ENCODE measurements around the gene GRIN3B. TPM values are rescaled to one million over a fixed set of nuclear protein-coding genes. Genes with fewer than 3 reads are reported as not detected.

GRIN3B gene
- total and polyA plus RNA-seq, 7 experiments from 2014 or later = 0.10 to 0.56 (median 0.19) TPM; not detected in 4

DNA sequence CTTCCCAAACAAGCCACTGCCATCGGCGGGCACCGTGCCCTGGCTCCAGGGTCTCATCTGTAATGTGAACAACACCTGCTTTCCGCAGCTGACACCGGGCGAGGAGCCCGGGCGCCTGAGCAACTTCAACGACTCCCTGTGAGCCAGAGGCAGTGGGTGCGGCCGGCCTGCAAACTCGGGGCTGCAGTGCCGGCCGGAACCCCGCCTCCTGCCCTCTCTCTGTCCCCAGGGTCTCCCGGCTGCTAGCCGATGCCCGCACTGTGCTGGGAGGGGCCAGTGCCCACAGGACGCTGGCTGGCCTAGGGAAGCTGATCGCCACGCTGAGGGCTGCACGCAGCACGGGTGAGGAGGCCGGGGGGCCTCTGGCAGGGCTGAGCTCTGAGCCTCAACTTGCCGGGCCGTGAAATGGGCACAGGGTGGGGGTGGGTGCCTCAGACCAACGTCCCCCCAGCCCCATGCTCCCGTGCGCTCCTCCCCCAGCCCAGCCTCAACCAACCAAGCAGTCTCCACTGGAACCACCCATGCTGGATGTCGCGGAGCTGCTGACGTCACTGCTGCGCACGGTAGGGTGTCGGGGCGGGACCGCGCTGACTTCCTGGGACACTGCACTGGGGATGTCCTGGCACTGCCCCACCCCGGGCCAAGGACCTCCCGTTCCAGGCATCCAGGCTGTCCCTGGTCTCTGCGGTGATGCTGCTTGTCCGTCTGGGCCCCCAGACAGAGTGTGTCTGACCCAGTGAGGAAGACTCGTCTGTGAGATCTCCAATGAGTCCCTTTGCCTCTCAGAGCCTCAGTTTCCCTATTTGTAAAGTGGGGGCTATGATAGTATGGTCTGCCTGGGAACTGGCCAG is 41.8 kb downstream of the GRIN3B start:
- intact Hi-C loops (cut with micrococcal nuclease) = loop anchor here (2.0 to 5.0 kb wide), 4 partner anchors 15 to 150 kb away; partner anchors contain the start of genes ARHGAP45 (in 1 of the 2) and POLR2E (in 1 of the 2)
- H3K4me3 ChIP-seq (ENCODE audit: low read length) = no peak overlapping the region
- H3K36me3 ChIP-seq (ENCODE audit: control insufficient read depth in 2 of 3, insufficient read depth in 3 of 3, low read length in 3 of 3) = peaks cover 0 to 49% (median 6%) of the 10 kb centered on the region in 3 experiments
- H3K9me3 ChIP-seq (ENCODE audit: control insufficient read depth in 2 of 3, low read length in 3 of 3) = no peaks in the 10 kb centered on the region
- DNase-seq (no peak), ATAC-seq (no peak)
- peaks cover 30 to 42% of the 10 kb centered on the region in 2 donors for H3K4me1 ChIP-seq (ENCODE audit: control insufficient read depth in 2 of 2, insufficient read depth in 2 of 2, low read length in 2 of 2)
- Mint-ChIP-seq H3K4me1 (peaks cover 24 to 46% (median 39%) of the 10 kb centered on the region in 7 donors), H3K27me3 (no peaks in the 10 kb centered on the region), H3K36me3 (peaks cover 6 to 22% (median 11%) of the 10 kb centered on the region in 5 donors), H3K4me3 (peak overlapping the region in 5 of 10 donors; percentile 57 to 100 (median 98)), H3K27ac (peak overlapping the region in 1 of 9 donors; percentile 48), H3K9me3 (peaks cover 0 to 2% (median 0%) of the 10 kb centered on the region in 11 donors)
- CTCF ChIA-PET = interaction anchor here (0.6 to 3.1 kb wide), 4 partner anchors 9 to 22 kb away, joined by 3 to 13 read pairs (median 3); no protein-coding TSS in a partner anchor
- POLR2A ChIA-PET = interaction anchor here (0.9 to 9.4 kb wide), 10 partner anchors 9 to 62 kb away, joined by 3 to 342 read pairs (median 7); partner anchors contain the start of genes ARHGAP45, CNN2, GPX4 and RNU6-2
- H3K27ac ChIP-seq (ENCODE audit: low read depth, low read length) = peak overlapping the region; percentile 74
- H3K27me3 ChIP-seq (ENCODE audit: control insufficient read depth in 2 of 2, insufficient read depth in 2 of 2, low read length in 2 of 2) = no peaks in the 10 kb centered on the region

DNA sequence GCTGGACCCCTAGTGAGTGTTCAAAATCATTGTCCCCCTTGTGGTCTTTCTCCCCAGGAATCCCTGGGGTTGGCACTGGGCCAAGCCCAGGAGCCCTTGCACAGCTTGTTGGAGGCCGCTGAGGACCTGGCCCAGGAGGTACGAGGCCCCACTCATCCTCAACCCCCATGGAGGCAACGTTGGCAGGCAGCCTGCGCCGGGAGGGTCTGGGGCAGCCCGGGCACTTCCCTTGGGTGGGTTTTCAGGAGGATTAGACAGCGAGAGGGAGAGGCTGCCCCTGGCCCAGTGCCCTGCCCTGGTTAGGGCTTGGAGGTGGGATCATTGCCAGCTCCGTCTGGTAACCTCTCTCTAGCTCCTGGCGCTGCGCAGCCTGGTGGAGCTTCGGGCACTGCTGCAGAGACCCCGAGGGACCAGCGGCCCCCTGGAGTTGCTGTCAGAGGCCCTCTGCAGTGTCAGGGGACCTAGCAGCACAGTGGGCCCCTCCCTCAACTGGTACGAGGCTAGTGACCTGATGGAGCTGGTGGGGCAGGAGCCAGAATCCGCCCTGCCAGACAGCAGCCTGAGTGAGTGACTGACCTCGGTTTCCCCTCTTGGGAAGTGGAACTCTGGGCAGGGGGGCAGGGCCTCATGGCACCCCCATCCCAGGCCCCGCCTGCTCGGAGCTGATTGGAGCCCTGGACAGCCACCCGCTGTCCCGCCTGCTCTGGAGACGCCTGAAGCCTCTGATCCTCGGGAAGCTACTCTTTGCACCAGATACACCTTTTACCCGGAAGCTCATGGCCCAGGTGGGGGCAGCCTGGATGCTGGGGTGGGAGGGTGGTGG is 42.7 kb downstream of the GRIN3B start:
- ATAC-seq = no peak
- peak overlapping the region in 4 of 10 donors; percentile 20 to 98 (median 43) for H3K4me3 Mint-ChIP-seq
- peaks cover 0 to 53% (median 0%) of the 10 kb centered on the region in 3 experiments for H3K36me3 ChIP-seq (ENCODE audit: control insufficient read depth in 2 of 3, insufficient read depth in 3 of 3, low read length in 3 of 3)
- peak overlapping the region in 1 of 9 donors; percentile 48 for H3K27ac Mint-ChIP-seq
- POLR2A ChIA-PET = interaction anchor here (0.9 to 9.4 kb wide), 7 partner anchors 9 to 59 kb away, joined by 3 to 342 read pairs (median 33); partner anchors contain the start of genes ARHGAP45, CNN2, RNU6-2 and TMEM259
- no peak overlapping the region for H3K4me3 ChIP-seq (ENCODE audit: low read length)
- H3K9me3 Mint-ChIP-seq = peaks cover 0 to 2% (median 0%) of the 10 kb centered on the region in 11 donors
- H3K4me1 ChIP-seq (ENCODE audit: control insufficient read depth in 2 of 2, insufficient read depth in 2 of 2, low read length in 2 of 2) = peaks cover 24 to 36% of the 10 kb centered on the region in 2 donors
- no peak for DNase-seq
- intact Hi-C loops (cut with micrococcal nuclease) = loop anchor here in 1 of 2 donors (5.0 kb wide), 1 partner anchor 149 kb away; no protein-coding TSS in a partner anchor
- H3K27me3 Mint-ChIP-seq = no peaks in the 10 kb centered on the region
- H3K27me3 ChIP-seq (ENCODE audit: control insufficient read depth in 2 of 2, insufficient read depth in 2 of 2, low read length in 2 of 2) = no peaks in the 10 kb centered on the region
- no peaks in the 10 kb centered on the region for H3K9me3 ChIP-seq (ENCODE audit: control insufficient read depth in 2 of 3, low read length in 3 of 3)
- H3K4me1 Mint-ChIP-seq = peaks cover 17 to 39% (median 33%) of the 10 kb centered on the region in 7 donors
- CTCF ChIA-PET = interaction anchor here (1.0 kb wide), 1 partner anchor 22 kb away, joined by 3 read pairs; no protein-coding TSS in a partner anchor
- H3K36me3 Mint-ChIP-seq = peaks cover under 1 to 16% (median 5%) of the 10 kb centered on the region in 5 donors
- no peak overlapping the region for H3K27ac ChIP-seq (ENCODE audit: low read depth, low read length)

DNA sequence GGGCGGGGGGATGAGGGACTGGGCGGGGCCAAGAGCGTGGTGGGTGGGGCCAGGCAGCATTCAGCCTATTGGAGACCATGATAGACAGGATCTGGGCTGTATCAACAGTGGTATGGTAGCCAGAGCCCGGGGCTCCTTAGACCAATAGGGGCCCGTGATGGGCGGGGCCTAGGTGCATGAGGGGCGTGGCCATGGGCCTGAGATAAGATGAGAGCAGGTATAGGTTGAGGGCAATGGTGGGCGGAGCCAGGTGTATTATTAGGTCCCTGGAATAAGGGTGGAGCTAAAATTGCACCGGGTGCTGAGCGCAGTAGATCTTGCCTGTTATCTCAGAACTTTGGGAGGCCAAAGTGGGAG is 45.0 kb downstream of the GRIN3B start:
- CTCF ChIA-PET = no interaction called here
- peak overlapping the region in 2 of 10 donors; percentile 50 to 79 for H3K4me3 Mint-ChIP-seq
- peak in 8 of 9 donors; percentile 47 to 87 (median 66) for DNase-seq
- Histone ChIP-seq H3K27ac (ENCODE audit: low read depth, low read length) (no peak overlapping the region), H3K36me3 (ENCODE audit: control insufficient read depth in 2 of 3, insufficient read depth in 3 of 3, low read length in 3 of 3) (peaks cover 0 to 60% (median 0%) of the 10 kb centered on the region in 3 experiments), H3K27me3 (ENCODE audit: control insufficient read depth in 2 of 2, insufficient read depth in 2 of 2, low read length in 2 of 2) (no peaks in the 10 kb centered on the region), H3K4me1 (ENCODE audit: control insufficient read depth in 2 of 2, insufficient read depth in 2 of 2, low read length in 2 of 2) (peaks cover 7 to 18% of the 10 kb centered on the region in 2 donors), H3K9me3 (ENCODE audit: control insufficient read depth in 2 of 3, low read length in 3 of 3) (no peaks in the 10 kb centered on the region), H3K4me3 (ENCODE audit: low read length) (no peak overlapping the region)
- no peaks in the 10 kb centered on the region for H3K9me3 Mint-ChIP-seq
- POLR2A ChIA-PET = interaction anchor here (1.5 to 2.0 kb wide), 2 partner anchors 42 to 224 kb away, joined by 3 to 6 read pairs; partner anchors contain the start of gene CIRBP
- H3K4me1 Mint-ChIP-seq = peaks cover 0 to 18% (median 11%) of the 10 kb centered on the region in 7 donors
- intact Hi-C loops (cut with micrococcal nuclease) = no loop called here
- peak overlapping the region in 6 of 9 donors; percentile 25 to 83 (median 58) for H3K27ac Mint-ChIP-seq
- H3K27me3 Mint-ChIP-seq = no peaks in the 10 kb centered on the region
- peaks cover 0 to 4% (median 3%) of the 10 kb centered on the region in 5 donors for H3K36me3 Mint-ChIP-seq
- ATAC-seq = peak; percentile 76

DNA sequence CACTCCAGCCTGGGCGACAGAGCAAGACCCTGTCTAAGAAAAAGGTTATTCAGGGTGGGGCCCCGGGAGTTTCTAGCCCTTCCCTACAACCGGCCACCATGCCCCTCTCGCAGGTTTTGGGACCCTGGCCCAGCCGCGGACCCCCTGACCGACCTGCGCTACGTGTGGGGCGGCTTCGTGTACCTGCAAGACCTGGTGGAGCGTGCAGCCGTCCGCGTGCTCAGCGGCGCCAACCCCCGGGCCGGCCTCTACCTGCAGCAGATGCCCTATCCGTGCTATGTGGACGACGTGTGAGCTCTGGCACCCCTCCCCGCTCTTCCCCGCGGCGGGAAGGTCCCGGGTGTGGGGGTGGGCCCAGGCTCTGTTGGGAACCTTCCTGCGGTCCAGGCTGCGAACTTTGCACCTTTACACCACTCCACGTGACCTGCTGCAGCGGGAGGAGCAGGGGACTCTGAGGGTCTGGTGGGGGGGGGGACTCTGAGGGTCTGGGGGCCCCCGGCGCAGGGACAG is 46.0 kb downstream of the GRIN3B start:
- ChIA-PET POLR2A (interaction anchor here (1.4 to 2.0 kb wide), 3 partner anchors 8 to 223 kb away, joined by 3 to 6 read pairs (median 4); partner anchors contain the start of gene CIRBP), CTCF (no interaction called here)
- no peak overlapping the region for H3K4me3 ChIP-seq (ENCODE audit: low read length)
- peaks cover 0 to 14% (median 5%) of the 10 kb centered on the region in 7 donors for H3K4me1 Mint-ChIP-seq
- H3K27ac ChIP-seq (ENCODE audit: low read depth, low read length) = no peak overlapping the region
- peaks cover 6 to 9% of the 10 kb centered on the region in 2 donors for H3K4me1 ChIP-seq (ENCODE audit: control insufficient read depth in 2 of 2, insufficient read depth in 2 of 2, low read length in 2 of 2)
- H3K27ac Mint-ChIP-seq = no peak overlapping the region
- peaks cover 0 to 63% (median 0%) of the 10 kb centered on the region in 3 experiments for H3K36me3 ChIP-seq (ENCODE audit: control insufficient read depth in 2 of 3, insufficient read depth in 3 of 3, low read length in 3 of 3)
- H3K4me3 Mint-ChIP-seq = no peak overlapping the region
- intact Hi-C loops (cut with micrococcal nuclease) = no loop called here
- DNase-seq (no peak), ATAC-seq (no peak)
- no peaks in the 10 kb centered on the region for H3K9me3 Mint-ChIP-seq
- H3K9me3 ChIP-seq (ENCODE audit: control insufficient read depth in 2 of 3, low read length in 3 of 3) = no peaks in the 10 kb centered on the region
- H3K36me3 Mint-ChIP-seq = peaks cover 0 to 4% (median 3%) of the 10 kb centered on the region in 5 donors
- no peaks in the 10 kb centered on the region for H3K27me3 ChIP-seq (ENCODE audit: control insufficient read depth in 2 of 2, insufficient read depth in 2 of 2, low read length in 2 of 2)
- H3K27me3 Mint-ChIP-seq = no peaks in the 10 kb centered on the region

DNA sequence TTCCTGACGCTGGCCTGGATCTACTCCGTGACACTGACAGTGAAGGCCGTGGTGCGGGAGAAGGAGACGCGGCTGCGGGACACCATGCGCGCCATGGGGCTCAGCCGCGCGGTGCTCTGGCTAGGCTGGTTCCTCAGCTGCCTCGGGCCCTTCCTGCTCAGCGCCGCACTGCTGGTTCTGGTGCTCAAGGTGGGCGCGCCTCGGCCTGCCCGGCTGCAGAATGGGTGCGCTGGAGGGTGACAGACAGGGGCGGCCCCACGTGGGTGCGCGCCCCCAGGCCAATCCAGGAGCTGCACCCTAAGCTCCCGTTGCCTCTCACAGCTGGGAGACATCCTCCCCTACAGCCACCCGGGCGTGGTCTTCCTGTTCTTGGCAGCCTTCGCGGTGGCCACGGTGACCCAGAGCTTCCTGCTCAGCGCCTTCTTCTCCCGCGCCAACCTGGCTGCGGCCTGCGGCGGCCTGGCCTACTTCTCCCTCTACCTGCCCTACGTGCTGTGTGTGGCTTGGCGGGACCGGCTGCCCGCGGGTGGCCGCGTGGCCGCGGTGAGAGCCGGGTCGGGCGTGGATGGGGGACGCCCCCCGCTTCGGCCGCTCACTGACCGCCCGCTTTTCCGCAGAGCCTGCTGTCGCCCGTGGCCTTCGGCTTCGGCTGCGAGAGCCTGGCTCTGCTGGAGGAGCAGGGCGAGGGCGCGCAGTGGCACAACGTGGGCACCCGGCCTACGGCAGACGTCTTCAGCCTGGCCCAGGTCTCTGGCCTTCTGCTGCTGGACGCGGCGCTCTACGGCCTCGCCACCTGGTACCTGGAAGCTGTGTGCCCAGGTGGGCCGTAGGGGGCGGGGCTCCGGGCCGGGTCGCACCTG is 46.8 kb downstream of the GRIN3B start:
- Histone ChIP-seq H3K36me3 (ENCODE audit: control insufficient read depth in 2 of 3, insufficient read depth in 3 of 3, low read length in 3 of 3) (peaks cover 0 to 61% (median 0%) of the 10 kb centered on the region in 3 experiments), H3K9me3 (ENCODE audit: control insufficient read depth in 2 of 3, low read length in 3 of 3) (no peaks in the 10 kb centered on the region), H3K4me3 (ENCODE audit: low read length) (no peak overlapping the region), H3K4me1 (ENCODE audit: control insufficient read depth in 2 of 2, insufficient read depth in 2 of 2, low read length in 2 of 2) (peaks cover 0 to under 1% of the 10 kb centered on the region in 2 donors), H3K27ac (ENCODE audit: low read depth, low read length) (no peak overlapping the region), H3K27me3 (ENCODE audit: control insufficient read depth in 2 of 2, insufficient read depth in 2 of 2, low read length in 2 of 2) (no peaks in the 10 kb centered on the region)
- ATAC-seq (no peak), DNase-seq (no peak)
- H3K36me3 Mint-ChIP-seq = peaks cover 0 to 6% (median 4%) of the 10 kb centered on the region in 5 donors
- H3K4me1 Mint-ChIP-seq = peaks cover 0 to 14% (median 4%) of the 10 kb centered on the region in 7 donors
- peaks cover 0 to 2% (median 0%) of the 10 kb centered on the region in 11 donors for H3K9me3 Mint-ChIP-seq
- CTCF ChIA-PET = interaction anchor here (0.6 to 1.4 kb wide), 3 partner anchors 10 to 77 kb away, joined by 3 to 7 read pairs (median 3); no protein-coding TSS in a partner anchor
- no peak overlapping the region for H3K4me3 Mint-ChIP-seq
- no peak overlapping the region for H3K27ac Mint-ChIP-seq
- no peaks in the 10 kb centered on the region for H3K27me3 Mint-ChIP-seq
- POLR2A ChIA-PET = interaction anchor here (0.7 to 2.0 kb wide), 5 partner anchors 9 to 804 kb away, joined by 4 to 6 read pairs (median 4); no protein-coding TSS in a partner anchor
- intact Hi-C loops (cut with micrococcal nuclease) = no loop called here
